ENCODE measurements around the gene PPP1R9B.

PPP1R9B gene

GRCh38 chr17:50187751-50188530 is 37.5 kb upstream of the PPP1R9B start:
- no peak for DNase-seq

- no peak for DNase-seq
These were observed 36.9 kb upstream of the PPP1R9B start for GRCh38 chr17:50187394-50187725.

- DNase-seq: no peak
These were observed 36.4 kb upstream of the PPP1R9B start for GRCh38 chr17:50186661-50187393.

- no peak for DNase-seq
These were observed 35.4 kb upstream of the PPP1R9B start for GRCh38 chr17:50185631-50186471.

- DNase-seq: no peak
These were observed 34.3 kb upstream of the PPP1R9B start for GRCh38 chr17:50184611-50185398.

GRCh38 chr17:50184064-50184463 is 33.6 kb upstream of the PPP1R9B start:
- DNase-seq: no peak

GRCh38 chr17:50183421-50183994 is 33.0 kb upstream of the PPP1R9B start:
- no peak for DNase-seq

GRCh38 chr17:50182783-50183420 is 32.4 kb upstream of the PPP1R9B start:
- DNase-seq: no peak

- no peak for DNase-seq
These were observed 31.4 kb upstream of the PPP1R9B start for GRCh38 chr17:50181591-50182560.

GRCh38 chr17:50181144-50181543 is 30.7 kb upstream of the PPP1R9B start:
- DNase-seq: no peak

GRCh38 chr17:50180620-50181019 is 30.1 kb upstream of the PPP1R9B start:
- no peak for DNase-seq

- no peak for DNase-seq
These were observed 29.6 kb upstream of the PPP1R9B start for GRCh38 chr17:50180111-50180510.

GRCh38 chr17:50177983-50178834 is 27.7 kb upstream of the PPP1R9B start:
- peak; percentile 98 for DNase-seq

GRCh38 chr17:50177476-50177875 is 27.0 kb upstream of the PPP1R9B start:
- no peak for DNase-seq

- no peak for DNase-seq
These were observed 26.3 kb upstream of the PPP1R9B start for GRCh38 chr17:50176559-50177357.

GRCh38 chr17:50175035-50175807 is 24.7 kb upstream of the PPP1R9B start:
- DNase-seq: no peak

GRCh38 chr17:50174444-50174843 is 24.0 kb upstream of the PPP1R9B start:
- no peak for DNase-seq
